Measurements from ENCODE around the gene VWA2. TPM values are rescaled to one million over a fixed set of nuclear protein-coding genes. Genes with fewer than 3 reads are reported as not detected.

The VWA2 gene
- total and polyA plus RNA-seq, 2 donors (not counting 3 experiments of a cell fraction or from before 2014, with no cell fraction given), result not detected

DNA sequence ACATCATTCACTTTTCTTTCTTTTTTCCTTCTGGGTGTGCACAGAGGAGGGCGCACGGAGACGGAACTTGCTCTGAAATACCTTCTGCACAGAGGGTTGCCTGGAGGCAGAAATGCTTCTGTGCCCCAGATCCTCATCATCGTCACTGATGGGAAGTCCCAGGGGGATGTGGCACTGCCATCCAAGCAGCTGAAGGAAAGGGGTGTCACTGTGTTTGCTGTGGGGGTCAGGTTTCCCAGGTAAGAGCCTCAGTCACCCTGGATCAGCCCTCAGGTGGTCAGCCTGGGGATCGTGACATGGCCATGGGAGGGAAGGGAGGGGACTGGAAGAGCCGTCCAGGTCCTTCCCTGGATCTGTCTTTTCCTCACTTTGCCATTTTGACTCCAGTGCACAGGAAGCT is 33.6 kb downstream of the VWA2 start:
- H3K9me3 ChIP-seq (replicated peaks; ENCODE audit: control insufficient read depth, insufficient read depth, low read length), result no peaks in the 10 kb centered on the region
- intact Hi-C loops (cut with micrococcal nuclease) (no loop called here), dilution Hi-C loops (cut with MboI; ENCODE audit: extremely low pct_ligation_motif_present, low sequenced_read_pairs) (no loop called here)
- FAIRE-seq (no peak), DNase-seq (ENCODE audit: low read depth, low spot score) (no peak)
- TF ChIP-seq CTCF (IDR thresholded peaks at IDR 0.05; ENCODE audit: extremely low read depth in 1 of 2, insufficient read depth in 1 of 2, low read depth in 1 of 2, low read length in 2 of 2) (no peak), GATA2 (IDR thresholded peaks at IDR 0.05; ENCODE audit: insufficient read depth, insufficient read length, low read depth, low read length) (no peak), FOS (IDR thresholded peaks at IDR 0.05; ENCODE audit: borderline replicate concordance, insufficient read depth, low read length) (no peak), EZH2 (IDR thresholded peaks at IDR 0.05; ENCODE audit: borderline replicate concordance, low read depth, low read length, severe bottlenecking) (no peak), POLR2AphosphoS5 (IDR thresholded peaks at IDR 0.05; ENCODE audit: insufficient read depth, low read depth, low read length) (no peak), MYC (IDR thresholded peaks at IDR 0.05; ENCODE audit: low read depth, low read length) (no peak), JUN (IDR thresholded peaks at IDR 0.05; ENCODE audit: borderline replicate concordance, insufficient read depth, insufficient read length, low read depth) (no peak), POLR2A (IDR thresholded peaks at IDR 0.05; ENCODE audit: low read depth, low read length) (no peak)
- TF ChIP-seq, protein P1, sequence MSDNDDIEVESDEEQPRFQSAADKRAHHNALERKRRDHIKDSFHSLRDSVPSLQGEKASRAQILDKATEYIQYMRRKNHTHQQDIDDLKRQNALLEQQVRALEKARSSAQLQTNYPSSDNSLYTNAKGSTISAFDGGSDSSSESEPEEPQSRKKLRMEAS (IDR thresholded peaks at IDR 0.05; ENCODE audit: insufficient read depth, insufficient read length), result no peak
- no peaks in the 10 kb centered on the region for H3K9me1 ChIP-seq (replicated peaks; ENCODE audit: control insufficient read depth, extremely low read depth, insufficient read depth, low read length)
- H3K27me3 ChIP-seq (ENCODE audit: control insufficient read depth in 2 of 2, insufficient read depth in 2 of 2, low read length in 2 of 2), result no peaks in the 10 kb centered on the region
- no peaks in the 10 kb centered on the region for H3K79me2 ChIP-seq (ENCODE audit: control insufficient read depth, insufficient read depth, low read length)
- ChIA-PET CTCF (interaction anchor here (3.3 kb wide), 1 partner anchor 31 kb away, joined by 14 read pairs; no protein-coding TSS in a partner anchor), POLR2A (no interaction called here)
- no TSS peak for BruUV-seq (replicated peaks)
- H3K36me3 ChIP-seq (ENCODE audit: control insufficient read depth in 2 of 2, extremely low read depth in 1 of 2, insufficient read depth in 2 of 2, low read length in 2 of 2), result no peaks in the 10 kb centered on the region
- H3K27ac ChIP-seq (ENCODE audit: insufficient read depth, low read depth, low read length), result no peak overlapping the region
- H2AFZ ChIP-seq (ENCODE audit: low read depth, low read length), result no peak overlapping the region
- H4K20me1 ChIP-seq (replicated peaks; ENCODE audit: control insufficient read depth, extremely low read depth, insufficient read depth, low read length), result no peaks in the 10 kb centered on the region
- H3K4me3 ChIP-seq (replicated peaks in 1 of 3; ENCODE audit: insufficient read depth in 1 of 3, low read depth in 1 of 3, low read length in 3 of 3), result no peak overlapping the region
- H3K4me1 ChIP-seq (ENCODE audit: control insufficient read depth, extremely low read depth, insufficient read depth, low read length), result peaks cover 7% of the 10 kb centered on the region
- H3K9ac ChIP-seq (replicated peaks; ENCODE audit: extremely low read depth, insufficient read depth, low read length), result no peak overlapping the region
- no peak overlapping the region for H3K4me2 ChIP-seq (ENCODE audit: insufficient read depth, low read length)
